Right kidney (tissue), 1 donor: ENCODE measurements around the gene DHX57.
"Not testable (repeated sequence)": the region's sequence is repeated elsewhere in the genome, so short reads cannot be mapped to it uniquely, and the experiment has no call there.

Source experiments
- DNase-seq: peaks from one replicate; pipeline ENCODE4 v3.0.0-alpha.2; 2016

DHX57 gene

DNA sequence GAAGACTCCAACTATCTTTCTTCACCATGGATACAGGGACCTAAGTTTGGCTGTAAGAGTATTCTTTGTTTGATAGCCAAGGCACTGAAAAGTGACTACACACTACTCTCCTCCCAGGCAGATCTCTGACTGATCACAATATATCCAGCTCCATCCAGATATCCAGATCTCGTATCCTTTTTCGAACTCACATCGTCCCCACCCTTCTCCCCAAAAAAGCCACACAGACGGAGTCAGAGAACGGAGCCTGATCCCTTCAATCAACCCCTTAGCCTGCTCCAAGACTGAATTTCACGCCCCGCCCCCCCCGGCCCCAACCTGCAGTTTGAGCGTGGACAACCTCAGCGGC lies 533 bp downstream of the DHX57 start:
- no peak for DNase-seq

- no peak for DNase-seq
Observed at GRCh38 chr2:38873763-38874162, 2.0 kb downstream of the DHX57 start.

GRCh38 chr2:38871432-38871831 lies 4.3 kb downstream of the DHX57 start:
- DNase-seq = no peak

- DNase-seq = no peak
Observed at GRCh38 chr2:38866773-38867443, 8.8 kb downstream of the DHX57 start.

DNA sequence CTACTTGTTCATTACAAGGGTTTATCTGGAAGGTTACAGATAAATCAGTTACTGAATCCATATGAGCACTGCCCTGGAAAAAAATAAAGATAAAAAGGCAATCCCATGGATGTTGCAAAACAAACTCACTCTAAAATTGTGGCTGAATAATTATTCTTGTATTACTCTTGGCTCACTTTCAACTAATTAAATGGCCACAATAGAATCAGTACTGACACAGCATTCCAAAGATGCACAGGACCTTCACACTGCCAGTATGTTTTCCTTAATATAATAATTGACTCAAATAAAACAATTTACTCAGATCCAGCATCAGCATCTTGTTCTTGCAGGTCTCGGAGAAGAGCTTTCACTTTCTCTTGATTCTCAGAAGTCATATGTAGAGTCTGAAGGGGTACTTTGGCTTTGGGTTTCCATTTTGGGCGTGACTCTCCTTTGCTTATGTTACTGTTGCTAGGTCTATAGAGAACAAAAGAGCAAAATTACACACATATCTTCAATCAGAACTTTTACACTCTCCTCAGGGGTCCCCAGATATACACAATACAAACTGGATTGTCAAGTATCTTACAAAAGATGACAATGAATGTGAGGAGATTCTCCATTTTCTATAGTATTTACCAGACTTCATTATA lies 12.6 kb downstream of the DHX57 start:
- no peak for DNase-seq

DNA sequence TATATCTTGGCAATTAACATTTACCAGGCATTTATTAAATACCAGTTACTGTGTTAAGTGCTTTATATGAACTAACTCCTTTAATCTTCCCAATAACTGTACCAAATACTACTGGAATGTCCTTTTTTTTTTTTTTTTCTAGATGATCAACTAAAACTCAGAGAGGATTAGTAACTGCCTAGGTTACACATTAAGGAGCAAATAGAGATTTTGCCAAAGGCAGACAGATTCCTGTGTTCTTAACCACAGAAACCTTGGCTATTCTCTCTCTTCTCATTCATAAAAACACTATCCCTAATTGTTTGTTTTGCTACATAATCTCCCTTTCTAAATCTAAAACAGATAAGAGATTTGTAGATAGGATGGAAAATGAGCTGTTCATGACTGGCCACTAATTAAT lies 13.3 kb downstream of the DHX57 start:
- DNase-seq = no peak

DNA sequence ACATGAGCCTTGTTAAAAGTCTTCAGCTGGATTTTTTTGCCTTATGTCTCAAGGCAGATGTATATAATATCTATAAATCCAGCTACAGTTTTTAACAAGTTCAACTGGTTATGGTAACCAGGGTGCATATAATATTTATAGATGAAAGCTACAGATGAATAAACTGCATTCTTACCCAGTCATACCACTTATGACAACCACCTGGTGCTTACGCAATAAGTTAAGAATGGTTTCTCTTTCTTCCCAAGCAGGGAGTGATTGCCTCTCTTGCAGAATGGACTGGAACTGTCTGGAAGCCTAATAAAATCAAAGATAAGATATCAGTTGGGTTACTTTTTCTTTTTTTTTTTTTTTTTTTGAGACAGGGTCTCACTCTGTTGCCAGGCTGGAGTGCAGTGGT lies 19.6 kb downstream of the DHX57 start:
- DNase-seq = no peak

DNA sequence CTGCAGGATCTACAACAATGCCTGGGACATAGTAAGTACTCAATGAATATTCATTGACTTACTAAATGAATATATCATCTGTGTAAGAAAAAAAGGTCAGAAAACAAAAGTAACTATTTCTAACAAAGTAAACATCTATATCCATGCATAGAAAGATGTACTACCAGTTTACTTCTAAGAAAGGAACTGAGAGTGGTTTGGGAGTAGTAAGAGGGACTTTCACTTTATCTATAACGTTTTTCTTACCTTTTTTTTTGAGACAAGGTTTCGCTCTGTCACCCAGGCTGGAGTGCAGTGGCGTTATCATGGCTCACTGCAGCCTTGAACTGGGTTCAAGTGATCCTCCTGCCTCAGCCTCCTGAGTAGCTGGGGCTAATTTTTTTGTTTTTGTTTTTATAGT lies 25.7 kb downstream of the DHX57 start:
- DNase-seq = no peak

DNA sequence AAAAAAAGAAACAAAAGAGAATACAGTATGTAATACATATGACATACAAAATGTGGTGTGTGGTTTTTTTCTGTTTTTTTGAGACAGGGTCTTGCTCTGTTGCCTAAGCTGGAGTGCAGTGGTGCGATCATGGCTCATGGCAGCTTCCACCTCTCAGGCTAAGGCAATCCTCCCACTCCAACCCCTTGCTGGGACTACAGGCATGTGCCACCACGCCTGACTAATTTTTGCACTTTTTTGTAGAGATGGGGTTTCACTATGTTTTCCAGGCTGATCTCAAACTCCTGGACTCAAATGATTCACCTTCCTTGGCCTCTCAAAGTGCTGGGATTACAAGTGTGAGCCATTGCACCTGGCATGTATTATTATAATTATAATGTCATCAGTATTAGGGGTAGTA lies 38.9 kb downstream of the DHX57 start:
- DNase-seq = no peak

- DNase-seq = no peak
Observed at GRCh38 chr2:38835990-38836389, 39.7 kb downstream of the DHX57 start.

DNA sequence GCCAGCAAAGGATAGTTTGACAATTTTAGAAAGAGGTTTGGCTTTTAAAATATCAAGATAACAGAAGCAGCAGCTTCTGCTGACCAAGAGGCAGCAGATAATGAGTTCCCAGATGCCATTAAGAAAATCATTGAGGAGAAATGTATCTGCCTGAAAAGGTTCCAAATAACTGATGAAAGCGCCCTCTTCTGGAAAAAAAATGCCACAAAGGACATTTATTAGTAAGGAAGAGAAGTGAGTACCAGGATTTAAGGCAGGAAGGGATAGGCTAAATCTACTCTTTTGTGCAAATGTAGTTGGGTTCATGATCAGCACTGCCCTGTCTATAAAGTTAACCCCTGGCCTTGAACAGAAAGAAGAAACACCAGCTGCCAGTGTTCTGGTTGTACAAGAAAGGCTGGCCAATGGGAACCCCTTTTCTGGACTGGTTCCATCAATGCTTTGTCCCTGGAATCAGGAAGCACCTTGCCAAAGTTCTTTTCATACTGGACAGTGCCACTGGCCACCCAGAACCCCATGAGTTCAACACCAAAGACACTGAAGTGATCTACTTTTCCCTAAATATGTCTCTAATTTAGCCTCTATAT lies 40.6 kb downstream of the DHX57 start:
- no peak for DNase-seq

DNA sequence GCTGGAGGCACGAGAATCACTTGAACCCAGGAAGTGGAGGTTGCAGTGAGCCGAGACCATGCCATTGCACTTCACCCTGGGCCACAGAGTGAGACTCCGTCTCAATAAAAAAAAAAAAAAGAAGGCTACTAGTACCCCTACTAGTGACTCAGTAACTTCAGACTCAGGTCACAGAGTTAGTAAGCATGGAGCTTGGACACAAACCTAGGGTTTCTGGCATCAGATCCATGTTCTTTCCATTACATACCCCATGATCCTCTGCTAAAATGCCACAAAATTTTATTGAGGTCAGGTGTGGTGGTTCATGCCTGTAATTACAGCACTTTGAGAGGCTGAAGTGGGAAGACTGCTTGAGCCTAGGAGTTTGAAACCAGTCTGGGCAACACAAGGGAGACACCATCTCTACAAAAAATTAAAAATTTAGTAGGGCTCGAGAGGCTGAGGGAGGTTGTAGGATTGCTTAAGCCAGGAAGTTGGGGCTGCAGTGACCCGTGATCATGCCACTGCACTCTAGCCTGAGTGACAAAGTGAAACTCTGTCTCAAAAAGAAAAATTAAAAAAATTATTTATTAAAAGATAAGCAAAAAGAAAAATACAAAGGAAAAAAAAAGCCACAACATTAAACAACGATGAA lies 45.1 kb downstream of the DHX57 start:
- DNase-seq = no peak

GRCh38 chr2:38829971-38830370 lies 45.8 kb downstream of the DHX57 start:
- no peak for DNase-seq

DNA sequence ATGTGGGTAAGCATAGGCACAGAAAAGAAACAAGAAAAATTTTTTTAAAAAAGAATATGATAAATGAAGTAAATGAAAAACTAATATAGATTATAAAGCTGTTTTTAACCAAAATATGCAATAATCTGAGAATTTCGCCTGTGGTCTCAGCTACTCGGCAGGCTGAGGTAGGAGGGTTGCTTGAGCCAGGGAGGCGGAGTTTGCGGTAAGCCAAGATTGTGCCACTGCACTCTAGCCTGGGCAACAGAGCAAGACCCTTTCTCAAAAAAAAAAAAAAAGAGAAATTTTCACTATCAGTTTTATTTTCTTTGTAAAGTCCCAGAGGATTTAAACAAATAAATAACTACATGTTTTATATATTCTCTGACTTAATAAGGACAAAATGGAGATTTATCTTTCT lies 47.3 kb downstream of the DHX57 start:
- no peak for DNase-seq

- DNase-seq = not testable (repeated sequence)
Observed at GRCh38 chr2:38827539-38828145, 48.1 kb downstream of the DHX57 start.

GRCh38 chr2:38825956-38826355 lies 49.8 kb downstream of the DHX57 start:
- DNase-seq = no peak

GRCh38 chr2:38824906-38825305 lies 50.8 kb downstream of the DHX57 start:
- DNase-seq = no peak

DNA sequence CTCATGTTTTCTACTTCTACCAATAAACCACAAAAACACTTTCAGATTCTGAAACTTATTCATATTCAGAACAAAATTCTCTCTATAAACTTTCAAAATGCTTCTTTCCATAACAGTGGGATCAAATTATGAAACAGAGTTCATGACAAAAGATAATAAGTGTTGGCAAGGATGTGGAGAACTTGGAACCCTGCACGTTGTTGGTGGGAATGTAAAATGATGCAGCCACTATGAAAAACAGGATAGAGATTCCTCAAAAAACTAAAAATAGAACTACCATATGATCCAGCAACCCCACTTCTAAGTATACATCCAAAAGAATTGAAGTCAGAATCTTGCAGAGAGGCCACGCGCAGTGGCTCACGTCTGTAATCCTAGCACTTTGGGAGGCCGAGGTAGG lies 52.3 kb downstream of the DHX57 start:
- DNase-seq = no peak

- no peak for DNase-seq
Observed at GRCh38 chr2:38818565-38818964, 57.2 kb downstream of the DHX57 start.

DNA sequence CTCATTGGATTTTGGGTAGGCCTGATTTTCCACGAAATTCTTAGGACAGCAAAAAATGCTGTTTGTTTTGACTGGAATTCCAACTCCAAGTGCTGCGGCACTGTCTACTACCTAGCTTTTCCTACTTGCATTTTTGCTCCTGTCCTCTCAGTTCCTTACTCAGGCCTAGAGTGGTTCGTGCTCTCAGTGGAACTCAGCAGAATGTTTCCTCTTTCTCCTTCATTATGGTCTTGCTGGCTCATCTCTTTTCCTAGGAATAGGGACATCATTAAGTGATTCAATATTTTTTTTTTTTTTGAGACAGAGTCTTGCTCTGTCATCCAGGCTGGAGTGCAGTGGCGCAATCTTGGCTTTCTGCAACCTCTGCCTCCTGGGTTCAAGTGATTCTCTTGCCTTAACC lies 59.8 kb downstream of the DHX57 start:
- DNase-seq = no peak

- no peak for DNase-seq
Observed at GRCh38 chr2:38810488-38810887, 65.2 kb downstream of the DHX57 start.

- no peak for DNase-seq
Observed at GRCh38 chr2:38808677-38809076, 67.1 kb downstream of the DHX57 start.

DNA sequence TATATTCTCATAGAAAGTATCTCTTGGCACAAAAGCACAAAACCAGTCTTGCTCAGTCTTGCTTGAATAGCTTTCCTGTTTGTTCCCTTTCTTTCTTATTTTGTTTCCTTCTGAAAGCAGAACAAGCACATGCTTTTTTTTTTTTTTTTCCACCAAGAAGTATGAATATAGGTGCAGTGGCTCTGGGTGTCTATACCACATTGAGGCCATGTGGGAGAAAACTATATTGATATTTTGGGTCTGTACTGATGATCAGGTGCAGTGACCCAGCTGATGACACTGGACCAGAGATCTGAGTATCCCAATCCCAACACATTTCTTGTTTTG lies 69.0 kb downstream of the DHX57 start:
- DNase-seq = no peak
